IMR-90 (cell line): ENCODE results near the gene TSEN54. TPM values are rescaled to one million over a fixed set of nuclear protein-coding genes. Genes with fewer than 3 reads are reported as not detected.

ENCODE experiments used
- ATAC-seq: fragments of 200-7000 bp; cut with Tn5 transposase; 2 replicates; pipeline ENCODE4 v1.9.1; 2020; ENCODE audit warnings: low read depth, mild to moderate bottlenecking, moderate library complexity
- BruUV-seq: library from RNA; stranded (reverse); fragments of 400-500 nt; replicated peaks from 2 replicates; lab custom pipeline; 2021; lab: Mats Ljungman, UMichigan
- CTCF ChIA-PET: fragments of 300-600 bp; formaldehyde crosslinking; extraction: SDS; loops from one replicate; lab custom pipeline; 2021; ENCODE audit warnings: antibody characterized with exemption; lab: Yijun Ruan, JAX
- POLR2A ChIA-PET: fragments of 300-600 bp; sonication (Branson Sonifier 250); formaldehyde crosslinking; loops from one replicate; lab custom pipeline; 2022; ENCODE audit warnings: antibody characterized with exemption; ENCODE audit not compliant: unreplicated experiment; lab: Charles Lee
- DNase-seq: peaks from one replicate; pipeline ENCODE4 v3.0.0; 2013
- H2AFZ ChIP-seq: replicated peaks from 2 replicates; pipeline ENCODE3; 2013; ENCODE audit warnings: low read length, mild to moderate bottlenecking; ENCODE audit not compliant: poor library complexity
- H2AK5ac ChIP-seq: 2 replicates; pipeline ENCODE4 v1.6.1; 2013; ENCODE audit warnings: low read depth, low read length, inconsistent platforms
- H2AK9ac ChIP-seq: replicated peaks from 2 replicates; pipeline ENCODE3; 2013; ENCODE audit warnings: mild to moderate bottlenecking, low read depth, low read length, moderate library complexity; ENCODE audit not compliant: poor library complexity
- H2BK120ac ChIP-seq: 2 replicates; pipeline ENCODE4 v1.6.1; 2013; ENCODE audit warnings: low read depth, low read length, inconsistent platforms
- H2BK15ac ChIP-seq: 3 replicates; pipeline ENCODE4 v1.6.1; 2013; ENCODE audit warnings: low read depth, low read length, inconsistent platforms
- H2BK20ac ChIP-seq: 2 replicates; pipeline ENCODE4 v1.6.1; 2013; ENCODE audit warnings: low read depth, mild to moderate bottlenecking, inconsistent platforms, low read length, moderate library complexity
- H2BK5ac ChIP-seq: 2 replicates; pipeline ENCODE4 v1.6.1; 2013; ENCODE audit warnings: mild to moderate bottlenecking, low read depth, low read length, inconsistent platforms; ENCODE audit not compliant: poor library complexity, severe bottlenecking
- H3K14ac ChIP-seq: replicated peaks from 2 replicates; pipeline ENCODE4 v1.6.1; 2013; ENCODE audit warnings: low read depth, low read length, inconsistent platforms
- H3K18ac ChIP-seq: 2 replicates; pipeline ENCODE4 v1.6.1; 2013; ENCODE audit warnings: low read depth, low read length, control low read depth
- H3K23ac ChIP-seq: 2 replicates; pipeline ENCODE4 v1.6.1; 2013; ENCODE audit warnings: low read depth, low read length, inconsistent platforms
- H3K27ac ChIP-seq: 2 replicates; pipeline ENCODE4 v1.5.1; 2013; ENCODE audit warnings: mild to moderate bottlenecking, control low read depth, low read length; ENCODE audit not compliant: insufficient read depth
- H3K27me3 ChIP-seq: 2 replicates; pipeline ENCODE4 v1.6.1; 2013; ENCODE audit warnings: low read length; ENCODE audit not compliant: control insufficient read depth, insufficient read depth
- H3K36me3 ChIP-seq: 2 replicates; pipeline ENCODE4 v1.6.1; 2013; ENCODE audit warnings: low read length, mixed read lengths; ENCODE audit not compliant: control insufficient read depth, insufficient read depth
- H3K4ac ChIP-seq: 2 replicates; pipeline ENCODE4 v1.6.1; 2013; ENCODE audit warnings: low read depth, low read length, inconsistent platforms
- H3K4me1 ChIP-seq: 2 replicates; pipeline ENCODE4 v1.6.1; 2013; ENCODE audit warnings: low read length, mixed read lengths; ENCODE audit not compliant: control insufficient read depth, insufficient read depth
- H3K4me2 ChIP-seq: 2 replicates; pipeline ENCODE4 v1.6.1; 2013; ENCODE audit warnings: low read depth, mild to moderate bottlenecking, control low read depth, low read length, moderate library complexity
- H3K4me3 ChIP-seq: 2 replicates; pipeline ENCODE4 v1.5.1; 2013; ENCODE audit warnings: low read depth, mild to moderate bottlenecking, control low read depth, low read length, moderate library complexity; ENCODE audit not compliant: insufficient read depth
- H3K56ac ChIP-seq: 2 replicates; pipeline ENCODE4 v1.6.1; 2013; ENCODE audit warnings: low read length, inconsistent platforms; ENCODE audit not compliant: insufficient read depth; ENCODE audit errors: extremely low read depth
- H3K79me1 ChIP-seq, 2 experiments: 2 replicates each; pipeline ENCODE4 v1.6.1; 2013; ENCODE audit warnings: low read length in 2 of 2, inconsistent platforms in 1 of 2, low read depth in 1 of 2
- H3K9ac ChIP-seq: 2 replicates; pipeline ENCODE4 v1.6.1; 2013; ENCODE audit warnings: low read depth, low read length, control low read depth
- H3K9me1 ChIP-seq: 2 replicates; pipeline ENCODE4 v1.6.1; 2013; ENCODE audit warnings: low read length, inconsistent platforms; ENCODE audit not compliant: insufficient read depth
- H3K9me3 ChIP-seq: 2 replicates; pipeline ENCODE4 v1.6.1; 2013; ENCODE audit warnings: low read length; ENCODE audit not compliant: control insufficient read depth, insufficient read depth
- H4K20me1 ChIP-seq: 2 replicates; pipeline ENCODE4 v1.6.1; 2013; ENCODE audit warnings: low read length, inconsistent platforms; ENCODE audit not compliant: insufficient read depth
- H4K5ac ChIP-seq: 2 replicates; pipeline ENCODE4 v1.6.1; 2013; ENCODE audit warnings: mild to moderate bottlenecking, low read depth, low read length, control low read depth
- H4K8ac ChIP-seq, 2 experiments: 2 replicates each; pipeline ENCODE4 v1.6.1; 2013; ENCODE audit warnings: low read depth in 2 of 2, low read length in 2 of 2, control low read depth in 1 of 2, inconsistent platforms in 1 of 2
- H4K91ac ChIP-seq: 2 replicates; pipeline ENCODE4 v1.6.1; 2013; ENCODE audit warnings: low read depth, low read length, inconsistent platforms; ENCODE audit not compliant: insufficient read depth
- NFE2L2 ChIP-seq: fragments of 150-350 bp; IDR thresholded peaks from 2 replicates; pipeline ENCODE4 v1.6.1; 2016; ENCODE audit warnings: low read depth, mild to moderate bottlenecking, low read length
- POLR2A ChIP-seq: IDR thresholded peaks from 2 replicates; pipeline ENCODE4 v1.6.1; 2012; ENCODE audit warnings: mild to moderate bottlenecking, low read depth, low read length
- SMC3 ChIP-seq: fragments of 150-350 bp; IDR thresholded peaks from 2 replicates; pipeline ENCODE4 v1.6.1; 2016; ENCODE audit warnings: low read depth, mild to moderate bottlenecking, antibody characterized with exemption, low read length, moderate library complexity
- WGBS, 2 experiments: methylation state at CpG; one replicate each; pipeline versions ENCODE4 v1.1.5 to v1.1.7; 2013; ENCODE audit warnings: missing lambda C conversion rate in 2 of 2; ENCODE audit not compliant: insufficient read length in 1 of 2; ENCODE audit errors: extremely low coverage in 2 of 2; 5-methylcytosine and 5-hydroxymethylcytosine counted together
- dilution Hi-C: fragments of 300-500 bp; cut with HindIII; formaldehyde crosslinking; loops from one replicate; pipeline ENCODE4 v1.14.3; 2018; ENCODE audit warnings: low sequenced_read_pairs; ENCODE audit not compliant: unreplicated experiment
- in situ Hi-C: fragments of 300-500 bp; cut with MboI; formaldehyde crosslinking; loops from 3 replicates; pipeline ENCODE4 v1.14.3; 2019; ENCODE audit warnings: low sequenced_read_pairs, inconsistent platforms, mixed read lengths
- intact Hi-C: fragments of 100-400 bp; cut with micrococcal nuclease; formaldehyde crosslinking; loops from 2 replicates; pipeline ENCODE4 v1.10.0; 2022
- polyA plus RNA-seq, 3 experiments: library from polyadenylated mRNA; depleted of rRNA; stranded (reverse); fragments of >200 nt; gene quantifications; 2 replicates each; pipeline ENCODE4 v1.2.3, GENCODE V29; 2012; ENCODE audit warnings: low replicate concordance in 1 of 3
- total RNA-seq: library from RNA; depleted of rRNA; stranded (reverse); fragments of >200 nt; gene quantifications from 2 replicates; pipeline ENCODE4 v1.2.3, GENCODE V29; 2012
- TF ChIP-seq, protein P1 (sequence below): fragments of 150-350 bp; IDR thresholded peaks from 2 replicates; pipeline ENCODE4 v1.6.1; 2017; ENCODE audit warnings: mild to moderate bottlenecking, antibody characterized with exemption, low read length, low read depth
- TF ChIP-seq, protein P2 (sequence below): conservative IDR thresholded peaks from 2 replicates; pipeline ENCODE4 v1.5.1; 2012; ENCODE audit warnings: mild to moderate bottlenecking, low read depth, low read length, improper control_type of control experiment

TSEN54 gene
- total and polyA plus RNA-seq, 2 of the 4 experiments (the other 2 are of a cell fraction) = 7.2 to 14.9 TPM

- Histone ChIP-seq H3K36me3 (no peaks in the 10 kb centered on the region), H2BK120ac (no peak overlapping the region), H3K4me1 (no peaks in the 10 kb centered on the region), H4K5ac (no peak overlapping the region), H3K9me3 (no peaks in the 10 kb centered on the region), H3K79me1 (no peaks in the 10 kb centered on the region), H3K9me1 (peaks cover 4% of the 10 kb centered on the region; the same call in 1 of the 2 replicates), H3K4ac (no peak overlapping the region), H2AK5ac (no peak overlapping the region), H2BK15ac (no peak overlapping the region), H3K23ac (no peak overlapping the region), H2BK20ac (no peak overlapping the region), H3K4me2 (no peak overlapping the region), H2BK5ac (no peak overlapping the region), H3K27ac (no peak overlapping the region), H3K27me3 (peaks cover 52% of the 10 kb centered on the region), H3K14ac (no peak overlapping the region), H4K20me1 (no peaks in the 10 kb centered on the region), H3K4me3 (no peak overlapping the region), H3K56ac (no peak overlapping the region), H3K18ac (no peak overlapping the region), H3K9ac (no peak overlapping the region), H4K8ac (no peak overlapping the region), H2AFZ (no peak overlapping the region), H4K91ac (no peak overlapping the region), H2AK9ac (no peak overlapping the region)
- CTCF ChIA-PET = no interaction called here
- in situ Hi-C loops (no loop called here), dilution Hi-C loops (no loop called here), intact Hi-C loops (no loop called here)
- POLR2A ChIA-PET = no interaction called here
- TF ChIP-seq, protein P1, sequence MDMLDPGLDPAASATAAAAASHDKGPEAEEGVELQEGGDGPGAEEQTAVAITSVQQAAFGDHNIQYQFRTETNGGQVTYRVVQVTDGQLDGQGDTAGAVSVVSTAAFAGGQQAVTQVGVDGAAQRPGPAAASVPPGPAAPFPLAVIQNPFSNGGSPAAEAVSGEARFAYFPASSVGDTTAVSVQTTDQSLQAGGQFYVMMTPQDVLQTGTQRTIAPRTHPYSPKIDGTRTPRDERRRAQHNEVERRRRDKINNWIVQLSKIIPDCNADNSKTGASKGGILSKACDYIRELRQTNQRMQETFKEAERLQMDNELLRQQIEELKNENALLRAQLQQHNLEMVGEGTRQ = no peak
- TF ChIP-seq POLR2A = no peak
- TF ChIP-seq, protein P2, sequence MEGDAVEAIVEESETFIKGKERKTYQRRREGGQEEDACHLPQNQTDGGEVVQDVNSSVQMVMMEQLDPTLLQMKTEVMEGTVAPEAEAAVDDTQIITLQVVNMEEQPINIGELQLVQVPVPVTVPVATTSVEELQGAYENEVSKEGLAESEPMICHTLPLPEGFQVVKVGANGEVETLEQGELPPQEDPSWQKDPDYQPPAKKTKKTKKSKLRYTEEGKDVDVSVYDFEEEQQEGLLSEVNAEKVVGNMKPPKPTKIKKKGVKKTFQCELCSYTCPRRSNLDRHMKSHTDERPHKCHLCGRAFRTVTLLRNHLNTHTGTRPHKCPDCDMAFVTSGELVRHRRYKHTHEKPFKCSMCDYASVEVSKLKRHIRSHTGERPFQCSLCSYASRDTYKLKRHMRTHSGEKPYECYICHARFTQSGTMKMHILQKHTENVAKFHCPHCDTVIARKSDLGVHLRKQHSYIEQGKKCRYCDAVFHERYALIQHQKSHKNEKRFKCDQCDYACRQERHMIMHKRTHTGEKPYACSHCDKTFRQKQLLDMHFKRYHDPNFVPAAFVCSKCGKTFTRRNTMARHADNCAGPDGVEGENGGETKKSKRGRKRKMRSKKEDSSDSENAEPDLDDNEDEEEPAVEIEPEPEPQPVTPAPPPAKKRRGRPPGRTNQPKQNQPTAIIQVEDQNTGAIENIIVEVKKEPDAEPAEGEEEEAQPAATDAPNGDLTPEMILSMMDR = no peak
- no peak for TF ChIP-seq SMC3
- TF ChIP-seq NFE2L2 = no peak
- DNase-seq (no peak), ATAC-seq (no peak)
- 88% methylated on average over 4 of the region's 13 CpGs; no CpG with 5 or more reads in 1 of the 2 experiments for WGBS, 2 experiments
- no TSS peak for BruUV-seq
These were observed 29.9 kb downstream of the TSEN54 start for GRCh38 chr17:75546181-75546580.
